PC-9 (cell line): ENCODE data around the gene LDHA. TPM values are rescaled to one million over a fixed set of nuclear protein-coding genes. Genes with fewer than 3 reads are reported as not detected.
A peak's percentile ranks its signal among the peaks of the same experiment; 100 is the strongest.

Experiments
- BruUV-seq: library from RNA; stranded (reverse); fragments of 400-500 nt; replicated peaks from 2 replicates; lab custom pipeline; 2021; lab: Mats Ljungman, UMichigan
- CTCF ChIA-PET: fragments of 300-600 bp; sonication (Branson Sonifier 250); formaldehyde crosslinking; loops from one replicate; lab custom pipeline; 2022; ENCODE audit warnings: antibody characterized with exemption; lab: Charles Lee
- POLR2A ChIA-PET: fragments of 300-600 bp; sonication (Branson Sonifier 250); formaldehyde crosslinking; loops from one replicate; lab custom pipeline; 2022; ENCODE audit warnings: antibody characterized with exemption; ENCODE audit not compliant: unreplicated experiment; lab: Charles Lee
- DNase-seq, 2 experiments: peaks; one replicate each; pipeline versions ENCODE4 v3.0.0 to v3.0.0-alpha.2; 2015 to 2022; ENCODE audit warnings: mixed read lengths in 1 of 2
- H2AFZ ChIP-seq: fragments of 200-600 bp; sonication (generic); 2 replicates; pipeline ENCODE4 v1.8.1; 2017; ENCODE audit warnings: antibody characterized with exemption
- H3F3A ChIP-seq: fragments of 200-600 bp; sonication (generic); 2 replicates; pipeline ENCODE4 v1.8.1; 2017; ENCODE audit warnings: antibody characterized with exemption, mild to moderate bottlenecking, low read depth; ENCODE audit not compliant: insufficient read depth
- H3K27ac ChIP-seq: fragments of 200-600 bp; sonication (generic); 2 replicates; pipeline ENCODE4 v1.6.1; 2016; ENCODE audit warnings: mixed run types
- H3K27me3 ChIP-seq: fragments of 200-600 bp; sonication (generic); 2 replicates; pipeline ENCODE4 v1.6.1; 2016; ENCODE audit warnings: low read depth, mixed run types; ENCODE audit not compliant: insufficient read depth
- H3K36me3 ChIP-seq: fragments of 200-600 bp; sonication (generic); 2 replicates; pipeline ENCODE4 v1.6.1; 2016; ENCODE audit warnings: low read depth, mixed run types
- H3K4me1 ChIP-seq: fragments of 200-600 bp; sonication (generic); replicated peaks from 2 replicates; pipeline ENCODE4 v1.6.1; 2016; ENCODE audit warnings: mixed run types; ENCODE audit not compliant: insufficient read depth
- H3K4me2 ChIP-seq: fragments of 200-600 bp; sonication (generic); 2 replicates; pipeline ENCODE4 v1.6.1; 2017; ENCODE audit warnings: mixed run types
- H3K4me3 ChIP-seq: fragments of 200-600 bp; sonication (generic); 2 replicates; pipeline ENCODE4 v1.6.1; 2016; ENCODE audit warnings: mixed run types
- H3K79me2 ChIP-seq: fragments of 200-600 bp; sonication (generic); 2 replicates; pipeline ENCODE4 v1.6.1; 2017; ENCODE audit warnings: low read depth, mixed run types
- H3K9me2 ChIP-seq: fragments of 200-600 bp; sonication (generic); 2 replicates; pipeline ENCODE4 v1.8.1; 2017; ENCODE audit warnings: mild to moderate bottlenecking; ENCODE audit not compliant: insufficient read depth
- H3K9me3 ChIP-seq: fragments of 200-600 bp; sonication (generic); 2 replicates; pipeline ENCODE4 v1.8.1; 2016; ENCODE audit warnings: low read depth; ENCODE audit not compliant: insufficient read depth
- H4K20me1 ChIP-seq: fragments of 200-600 bp; sonication (generic); 2 replicates; pipeline ENCODE4 v1.8.1; 2017; ENCODE audit not compliant: insufficient read depth
- EZH2 ChIP-seq: fragments of 200-600 bp; sonication (generic); IDR thresholded peaks from 2 replicates; pipeline ENCODE4 v1.8.0; 2017; ENCODE audit warnings: antibody characterized with exemption, low read depth
- intact Hi-C: fragments of 100-400 bp; cut with micrococcal nuclease; formaldehyde crosslinking; loops from one replicate; pipeline ENCODE4 v1.10.0; 2022; ENCODE audit not compliant: unreplicated experiment
- total RNA-seq: library from RNA; stranded (reverse); gene quantifications from 2 replicates; pipeline ENCODE4 v1.2.3, GENCODE V29; 2021
- TF ChIP-seq, protein P1 (sequence below): fragments of 200-600 bp; sonication (generic); conservative IDR thresholded peaks from 2 replicates; pipeline ENCODE4 v1.6.1; 2017; ENCODE audit warnings: mixed run types, antibody characterized with exemption, mild to moderate bottlenecking, moderate library complexity

The LDHA gene
- total RNA-seq, 1 experiment from 2014 or later, result 962 TPM

DNA sequence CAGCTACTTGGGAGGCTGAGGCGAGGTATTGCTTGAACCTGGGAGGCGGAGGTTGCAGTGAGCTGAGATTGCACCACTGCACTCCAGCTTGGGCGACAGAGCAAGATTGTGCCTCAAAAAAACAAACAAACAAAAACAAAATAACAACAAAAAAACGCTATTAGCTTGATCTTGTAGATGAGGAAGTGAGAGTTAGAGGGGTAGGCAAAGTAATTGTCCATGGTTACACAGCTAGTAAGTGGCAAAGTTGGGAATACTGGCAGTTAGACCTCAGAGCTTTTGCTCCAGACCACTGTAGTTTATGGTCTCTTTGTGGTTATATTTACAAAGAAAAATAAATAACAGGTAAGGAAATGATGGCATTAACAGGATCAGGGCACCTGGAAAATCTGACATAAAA lies 32.9 kb downstream of the LDHA start:
- Histone ChIP-seq H3K9me3 (no peaks in the 10 kb centered on the region), H3F3A (no peaks in the 10 kb centered on the region), H3K9me2 (no peaks in the 10 kb centered on the region), H3K4me1 (peaks cover 16% of the 10 kb centered on the region), H4K20me1 (no peaks in the 10 kb centered on the region), H3K4me2 (no peak overlapping the region), H3K27me3 (no peaks in the 10 kb centered on the region), H3K27ac (no peak overlapping the region), H3K4me3 (no peak overlapping the region), H2AFZ (no peak overlapping the region), H3K36me3 (no peaks in the 10 kb centered on the region), H3K79me2 (no peaks in the 10 kb centered on the region)
- no TSS peak for BruUV-seq
- no peak for DNase-seq
- ChIA-PET CTCF (interaction anchor here (0.6 kb wide), 1 partner anchor 13 kb away, joined by 4 read pairs; no protein-coding TSS in a partner anchor), POLR2A (no interaction called here)
- TF ChIP-seq, protein P1, sequence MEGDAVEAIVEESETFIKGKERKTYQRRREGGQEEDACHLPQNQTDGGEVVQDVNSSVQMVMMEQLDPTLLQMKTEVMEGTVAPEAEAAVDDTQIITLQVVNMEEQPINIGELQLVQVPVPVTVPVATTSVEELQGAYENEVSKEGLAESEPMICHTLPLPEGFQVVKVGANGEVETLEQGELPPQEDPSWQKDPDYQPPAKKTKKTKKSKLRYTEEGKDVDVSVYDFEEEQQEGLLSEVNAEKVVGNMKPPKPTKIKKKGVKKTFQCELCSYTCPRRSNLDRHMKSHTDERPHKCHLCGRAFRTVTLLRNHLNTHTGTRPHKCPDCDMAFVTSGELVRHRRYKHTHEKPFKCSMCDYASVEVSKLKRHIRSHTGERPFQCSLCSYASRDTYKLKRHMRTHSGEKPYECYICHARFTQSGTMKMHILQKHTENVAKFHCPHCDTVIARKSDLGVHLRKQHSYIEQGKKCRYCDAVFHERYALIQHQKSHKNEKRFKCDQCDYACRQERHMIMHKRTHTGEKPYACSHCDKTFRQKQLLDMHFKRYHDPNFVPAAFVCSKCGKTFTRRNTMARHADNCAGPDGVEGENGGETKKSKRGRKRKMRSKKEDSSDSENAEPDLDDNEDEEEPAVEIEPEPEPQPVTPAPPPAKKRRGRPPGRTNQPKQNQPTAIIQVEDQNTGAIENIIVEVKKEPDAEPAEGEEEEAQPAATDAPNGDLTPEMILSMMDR, result no peak
- no peak for TF ChIP-seq EZH2
- intact Hi-C loops, result no loop called here

DNA sequence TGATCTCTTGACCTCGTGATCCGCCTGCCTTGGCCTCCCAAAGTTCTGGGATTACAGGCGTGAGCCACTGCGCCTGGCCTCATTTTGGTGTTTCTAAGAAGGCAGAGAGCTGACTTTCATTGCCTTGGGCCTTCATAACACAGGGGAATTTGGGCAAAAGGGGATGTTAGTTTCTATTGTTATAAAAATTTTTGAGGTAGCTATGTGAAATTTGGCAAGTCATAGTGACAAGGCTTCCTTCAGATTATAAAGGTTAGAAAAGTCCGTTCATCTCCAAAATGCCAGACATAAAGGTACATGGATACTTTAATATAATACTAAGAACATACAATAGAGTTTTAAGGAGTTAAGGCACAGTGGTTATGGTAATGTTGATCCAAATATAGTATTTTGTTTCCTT lies 35.0 kb downstream of the LDHA start:
- Histone ChIP-seq H3K79me2 (no peaks in the 10 kb centered on the region), H3K27me3 (no peaks in the 10 kb centered on the region), H3K36me3 (no peaks in the 10 kb centered on the region), H3K9me2 (no peaks in the 10 kb centered on the region), H3K9me3 (no peaks in the 10 kb centered on the region), H3K4me2 (no peak overlapping the region), H3K27ac (peak overlapping the region; percentile 18; the same call in 1 of the 2 replicates), H3F3A (no peaks in the 10 kb centered on the region), H3K4me1 (peaks cover 16% of the 10 kb centered on the region), H4K20me1 (no peaks in the 10 kb centered on the region), H2AFZ (no peak overlapping the region), H3K4me3 (no peak overlapping the region)
- ChIA-PET POLR2A (no interaction called here), CTCF (interaction anchor here (1.0 kb wide), 1 partner anchor 17 kb away, joined by 3 read pairs; the partner anchor contains the start of gene LDHC)
- no peak for DNase-seq
- BruUV-seq, result no TSS peak
- intact Hi-C loops, result no loop called here
- TF ChIP-seq, protein P1, result no peak
- TF ChIP-seq EZH2, result no peak

DNA sequence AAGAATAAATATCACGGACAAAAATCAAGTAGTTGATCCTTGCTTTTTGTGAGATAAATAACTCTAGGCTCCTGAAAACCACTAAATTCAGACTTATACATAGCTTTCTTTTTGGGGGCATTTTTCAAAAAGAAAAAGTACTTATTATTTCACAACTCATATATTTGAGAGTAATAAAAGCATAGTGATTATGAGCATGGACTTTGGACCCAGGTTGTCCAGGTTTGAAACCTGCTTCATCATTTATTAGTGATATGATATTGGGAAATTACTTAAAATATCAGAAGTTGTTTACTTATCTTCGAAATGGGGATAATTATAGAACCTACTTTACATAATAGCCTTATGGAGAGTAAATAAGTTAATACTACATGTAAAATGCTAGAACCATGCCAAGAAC lies 44.3 kb downstream of the LDHA start:
- no peak overlapping the region for H3K4me3 ChIP-seq
- H4K20me1 ChIP-seq, result no peaks in the 10 kb centered on the region; the same call in 1 of the 2 replicates
- H2AFZ ChIP-seq, result no peak overlapping the region
- no peaks in the 10 kb centered on the region for H3K79me2 ChIP-seq
- no peaks in the 10 kb centered on the region; the same call in 1 of the 2 replicates for H3K9me3 ChIP-seq
- TF ChIP-seq, protein P1, result no peak
- DNase-seq, result no peak
- H3K36me3 ChIP-seq, result no peaks in the 10 kb centered on the region
- intact Hi-C loops, result no loop called here
- ChIA-PET CTCF (no interaction called here), POLR2A (interaction anchor here (0.7 kb wide), 1 partner anchor 88 kb away, joined by 4 read pairs; the partner anchor contains the start of gene TSG101)
- BruUV-seq, result no TSS peak
- H3K9me2 ChIP-seq, result 0 out of 2 replicates have a peak, but pooled peaks cover 3% of the 10 kb centered on the region
- H3K4me1 ChIP-seq, result no peaks in the 10 kb centered on the region
- H3K4me2 ChIP-seq, result no peak overlapping the region
- H3K27ac ChIP-seq, result no peak overlapping the region
- H3K27me3 ChIP-seq, result no peaks in the 10 kb centered on the region
- no peaks in the 10 kb centered on the region for H3F3A ChIP-seq
